ENCODE results near the gene USP3.

GRCh38 chr15:63587527-63587926, 83.1 kb downstream of the USP3 start:
- TF ChIP-seq CTCF (IDR thresholded peaks at IDR 0.05) (no peak), POLR2A (IDR thresholded peaks at IDR 0.05) (no peak)
